ENCODE results near the gene GRK1.

- no peak for TF ChIP-seq LRRFIP1 (CRISPR knock-in tag; conservative IDR thresholded peaks at IDR 0.05)
- no peak for TF ChIP-seq POLR2A (IDR thresholded peaks at IDR 0.05; ENCODE audit: insufficient read depth in 1 of 2, low read depth in 2 of 2, low read length in 2 of 2)
- no peak for TF ChIP-seq IRF2 (CRISPR knock-in tag; IDR thresholded peaks at IDR 0.05)
- TF ChIP-seq CEBPZ (IDR thresholded peaks at IDR 0.05; ENCODE audit: low read length) = no peak
- no peak for TF ChIP-seq CTCF (CRISPR knock-in tag; IDR thresholded peaks at IDR 0.05)
- no peak for TF ChIP-seq NR2F2 (IDR thresholded peaks at IDR 0.05; ENCODE audit: borderline replicate concordance, low read depth)
- no peak for TF ChIP-seq JUN (CRISPR knock-in tag; IDR thresholded peaks at IDR 0.05)
- TF ChIP-seq MNT (IDR thresholded peaks at IDR 0.05) = no peak
- no peak for TF ChIP-seq BRF2 (CRISPR knock-in tag; IDR thresholded peaks at IDR 0.05)
Observed at GRCh38 chr13:113652404-113653263, 14.4 kb upstream of the GRK1 start.

Data from HepG2 (cell line).